ENCODE data around the gene LCK.

GRCh38 chr1:32334274-32334861, 83.3 kb downstream of the LCK start:
- TF ChIP-seq EZH2phosphoT487 (IDR thresholded peaks at IDR 0.05; ENCODE audit: low read length): no peak
- no peak for TF ChIP-seq CTCF (IDR thresholded peaks at IDR 0.05; ENCODE audit: low read length)

Measured in MM.1S (cell line).